Subcutaneous abdominal adipose tissue (tissue), 5 donors: ENCODE data around the gene MACC1.

Experiments used
- H3K27ac ChIP-seq: one replicate; pipeline ENCODE4 v1.7.0; 2013; ENCODE audit warnings: low read depth, mild to moderate bottlenecking, inconsistent platforms, low read length, moderate library complexity
- H3K27me3 ChIP-seq, 5 donors: one replicate each; pipeline ENCODE4 v1.7.0; 2013; ENCODE audit warnings: low read length in 5 of 5, inconsistent platforms in 1 of 5; ENCODE audit not compliant: control insufficient read depth in 5 of 5, insufficient read depth in 4 of 5
- H3K36me3 ChIP-seq, 5 donors: one replicate each; pipeline ENCODE4 v1.7.0; 2013; ENCODE audit warnings: low read length in 5 of 5; ENCODE audit not compliant: control insufficient read depth in 5 of 5, insufficient read depth in 5 of 5
- H3K4me1 ChIP-seq, 5 donors: one replicate each; pipeline ENCODE4 v1.7.0; 2013; ENCODE audit warnings: low read length in 5 of 5, mild to moderate bottlenecking in 3 of 5, moderate library complexity in 1 of 5; ENCODE audit not compliant: control insufficient read depth in 5 of 5, insufficient read depth in 5 of 5
- H3K4me3 ChIP-seq, 5 donors: one replicate each; pipeline ENCODE4 v1.7.0; 2013; ENCODE audit warnings: low read length in 5 of 5, low read depth in 1 of 5
- H3K9ac ChIP-seq, 5 donors: one replicate each; pipeline ENCODE4 v1.7.0; 2013; ENCODE audit warnings: low read length in 5 of 5, mild to moderate bottlenecking in 4 of 5, moderate library complexity in 3 of 5
- H3K9me3 ChIP-seq, 5 donors: one replicate each; pipeline ENCODE4 v1.7.0; 2013; ENCODE audit warnings: low read length in 5 of 5; ENCODE audit not compliant: control insufficient read depth in 5 of 5
- donor health status: healthy.
- donor health status: healthy.
- donor health status: healthy.
- donor health status: healthy.
- donor health status: healthy.

Gene MACC1

GRCh38 chr7:20241194-20241910 lies 24.2 kb upstream of the MACC1 start:
- Histone ChIP-seq H3K4me3 (no peak overlapping the region), H3K27me3 (no peaks in the 10 kb centered on the region), H3K36me3 (no peaks in the 10 kb centered on the region), H3K27ac (no peak overlapping the region), H3K9ac (no peak overlapping the region), H3K4me1 (peaks cover 0 to 6% (median 0%) of the 10 kb centered on the region in 5 donors), H3K9me3 (no peaks in the 10 kb centered on the region)

- Histone ChIP-seq H3K27me3 (no peaks in the 10 kb centered on the region), H3K4me1 (peaks cover 0 to 6% (median 0%) of the 10 kb centered on the region in 5 donors), H3K36me3 (no peaks in the 10 kb centered on the region), H3K9ac (no peak overlapping the region), H3K4me3 (no peak overlapping the region), H3K27ac (no peak overlapping the region), H3K9me3 (no peaks in the 10 kb centered on the region)
Observed at GRCh38 chr7:20240080-20240926, 23.1 kb upstream of the MACC1 start.

GRCh38 chr7:20238754-20239324 lies 21.7 kb upstream of the MACC1 start:
- Histone ChIP-seq H3K9ac (no peak overlapping the region), H3K4me1 (no peaks in the 10 kb centered on the region), H3K9me3 (no peaks in the 10 kb centered on the region), H3K27ac (no peak overlapping the region), H3K27me3 (no peaks in the 10 kb centered on the region), H3K36me3 (no peaks in the 10 kb centered on the region), H3K4me3 (no peak overlapping the region)

GRCh38 chr7:20238194-20238753 lies 21.1 kb upstream of the MACC1 start:
- Histone ChIP-seq H3K27ac (no peak overlapping the region), H3K9me3 (no peaks in the 10 kb centered on the region), H3K4me1 (no peaks in the 10 kb centered on the region), H3K4me3 (no peak overlapping the region), H3K9ac (no peak overlapping the region), H3K27me3 (no peaks in the 10 kb centered on the region), H3K36me3 (no peaks in the 10 kb centered on the region)

GRCh38 chr7:20237464-20238193 lies 20.4 kb upstream of the MACC1 start:
- no peaks in the 10 kb centered on the region for H3K4me1 ChIP-seq
- no peaks in the 10 kb centered on the region for H3K36me3 ChIP-seq
- H3K27me3 ChIP-seq, result no peaks in the 10 kb centered on the region
- H3K9ac ChIP-seq, result no peak overlapping the region
- no peak overlapping the region for H3K27ac ChIP-seq
- no peaks in the 10 kb centered on the region for H3K9me3 ChIP-seq
- H3K4me3 ChIP-seq, result no peak overlapping the region

- no peaks in the 10 kb centered on the region for H3K4me1 ChIP-seq
- H3K27ac ChIP-seq, result no peak overlapping the region
- H3K27me3 ChIP-seq, result no peaks in the 10 kb centered on the region
Observed at GRCh38 chr7:20236790-20237189, 19.6 kb upstream of the MACC1 start.

GRCh38 chr7:20236043-20236442 lies 18.9 kb upstream of the MACC1 start:
- Histone ChIP-seq H3K9me3 (no peaks in the 10 kb centered on the region), H3K27me3 (no peaks in the 10 kb centered on the region), H3K4me3 (no peak overlapping the region), H3K27ac (no peak overlapping the region), H3K36me3 (no peaks in the 10 kb centered on the region), H3K9ac (no peak overlapping the region), H3K4me1 (no peaks in the 10 kb centered on the region)

More at GRCh38 chr7:20236790-20237189, 19.6 kb upstream of the MACC1 start:
- H3K9me3 ChIP-seq, result no peaks in the 10 kb centered on the region
- H3K4me3 ChIP-seq, result no peak overlapping the region
- H3K9ac ChIP-seq, result no peak overlapping the region
- H3K36me3 ChIP-seq, result no peaks in the 10 kb centered on the region

GRCh38 chr7:20235288-20235687 lies 18.1 kb upstream of the MACC1 start:
- peaks cover 0 to 5% (median 0%) of the 10 kb centered on the region in 5 donors for H3K4me1 ChIP-seq
- no peaks in the 10 kb centered on the region for H3K27me3 ChIP-seq
- no peak overlapping the region for H3K4me3 ChIP-seq
- H3K9ac ChIP-seq, result no peak overlapping the region
- no peaks in the 10 kb centered on the region for H3K36me3 ChIP-seq
- no peaks in the 10 kb centered on the region for H3K9me3 ChIP-seq
- no peak overlapping the region for H3K27ac ChIP-seq

- Histone ChIP-seq H3K4me1 (peaks cover 0 to 7% (median 0%) of the 10 kb centered on the region in 5 donors), H3K9me3 (no peaks in the 10 kb centered on the region), H3K27ac (no peak overlapping the region), H3K27me3 (no peaks in the 10 kb centered on the region), H3K4me3 (no peak overlapping the region), H3K9ac (no peak overlapping the region), H3K36me3 (no peaks in the 10 kb centered on the region)
Observed at GRCh38 chr7:20233362-20233761, 16.2 kb upstream of the MACC1 start.
